HUDEP-2 (cell line): ENCODE measurements around the gene SOWAHB.
"Not testable (repeated sequence)": the region's sequence is repeated elsewhere in the genome, so short reads cannot be mapped to it uniquely, and the experiment has no call there.

Experiments used
- DNase-seq, 76 experiments: peaks; one replicate each; lab custom pipeline; 2025; ENCODE audit not compliant: unreplicated experiment in 76 of 76; lab: John Stamatoyannopoulos, UW

Gene SOWAHB

DNA sequence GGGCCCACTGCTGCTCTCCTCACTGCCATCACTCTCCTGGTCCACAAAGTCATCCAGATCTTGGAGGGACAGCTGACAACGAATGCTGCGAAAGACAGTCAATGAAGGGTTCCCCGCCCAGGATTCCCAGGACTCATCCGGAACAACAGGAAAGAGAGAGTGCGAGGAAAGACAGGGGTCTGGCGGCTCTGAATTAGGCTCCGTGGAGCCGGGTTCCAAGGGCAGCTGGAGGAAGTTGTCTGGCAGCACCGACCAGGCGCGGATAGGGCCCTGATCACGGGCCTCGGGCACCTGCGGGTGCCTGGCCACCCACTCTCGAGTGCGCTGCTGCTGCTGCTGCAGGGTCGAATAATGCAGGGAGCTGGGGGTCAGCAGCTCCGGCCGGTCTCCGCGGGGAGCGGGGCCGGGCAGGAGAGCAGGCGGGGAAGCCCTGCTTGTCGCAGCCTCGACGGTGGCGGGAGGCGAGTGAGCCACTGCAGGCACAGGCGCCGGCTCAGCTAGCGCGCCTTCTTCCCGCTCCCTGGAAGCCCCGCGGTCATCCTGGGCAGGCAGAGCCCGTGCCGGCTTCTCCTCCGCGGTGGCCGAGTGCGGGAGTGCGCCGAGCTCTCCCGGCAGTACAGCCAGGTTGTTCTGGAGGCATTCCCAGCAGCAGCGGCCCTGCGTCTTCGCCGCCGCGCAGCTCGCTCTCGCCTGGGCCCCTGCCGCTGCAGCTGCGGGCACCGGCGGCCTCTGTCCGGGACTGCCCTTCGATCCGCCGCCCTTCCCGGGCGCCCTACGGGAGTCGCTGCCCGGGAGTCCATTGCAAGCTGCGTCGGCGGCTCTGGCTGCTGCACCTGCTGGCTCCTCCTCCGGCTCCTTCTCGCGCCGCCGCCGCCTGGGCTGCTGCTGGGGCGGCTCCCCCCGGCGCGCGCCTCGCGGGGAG is 1.1 kb downstream of the SOWAHB start:
- DNase-seq, result no peak

DNA sequence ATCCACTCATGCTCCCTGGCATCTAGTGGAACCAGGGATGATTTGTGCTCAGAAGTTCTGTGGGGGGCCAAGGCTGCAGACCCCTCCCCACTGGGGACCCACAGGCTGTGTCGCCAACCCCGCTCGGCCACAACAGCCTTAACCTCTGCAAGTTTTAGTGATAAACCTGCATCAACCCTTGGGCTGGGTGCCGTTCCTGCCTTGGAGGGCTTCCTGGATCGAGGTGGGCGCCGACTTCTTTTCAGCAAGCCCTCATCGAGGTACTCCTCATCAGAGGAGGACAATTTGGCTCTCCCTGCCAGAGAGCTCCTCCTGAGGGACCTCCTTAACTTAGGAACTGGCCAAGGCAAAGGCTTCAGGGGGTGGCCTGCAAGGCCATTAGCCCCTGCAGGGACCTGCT is 1.9 kb downstream of the SOWAHB start:
- no peak for DNase-seq

DNA sequence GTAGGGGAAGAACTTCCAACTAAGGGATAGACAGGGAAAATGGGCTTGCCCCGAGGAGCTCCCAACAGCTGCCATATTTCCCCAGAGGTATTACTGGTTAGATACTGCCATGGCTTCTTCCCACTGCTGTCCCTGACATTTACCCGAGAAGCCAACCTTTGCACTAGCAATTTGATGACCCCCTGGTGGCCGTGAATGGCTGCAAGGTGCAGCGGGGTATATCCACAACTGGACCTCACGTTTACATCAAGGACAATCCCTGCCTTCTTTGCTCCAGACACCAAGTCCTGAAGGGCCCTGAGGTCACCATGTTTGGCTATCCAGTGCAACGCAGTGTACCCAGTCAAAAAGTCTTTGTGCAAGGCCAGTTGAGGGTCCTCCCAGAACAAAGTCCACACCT is 2.3 kb downstream of the SOWAHB start:
- DNase-seq, result no peak

DNA sequence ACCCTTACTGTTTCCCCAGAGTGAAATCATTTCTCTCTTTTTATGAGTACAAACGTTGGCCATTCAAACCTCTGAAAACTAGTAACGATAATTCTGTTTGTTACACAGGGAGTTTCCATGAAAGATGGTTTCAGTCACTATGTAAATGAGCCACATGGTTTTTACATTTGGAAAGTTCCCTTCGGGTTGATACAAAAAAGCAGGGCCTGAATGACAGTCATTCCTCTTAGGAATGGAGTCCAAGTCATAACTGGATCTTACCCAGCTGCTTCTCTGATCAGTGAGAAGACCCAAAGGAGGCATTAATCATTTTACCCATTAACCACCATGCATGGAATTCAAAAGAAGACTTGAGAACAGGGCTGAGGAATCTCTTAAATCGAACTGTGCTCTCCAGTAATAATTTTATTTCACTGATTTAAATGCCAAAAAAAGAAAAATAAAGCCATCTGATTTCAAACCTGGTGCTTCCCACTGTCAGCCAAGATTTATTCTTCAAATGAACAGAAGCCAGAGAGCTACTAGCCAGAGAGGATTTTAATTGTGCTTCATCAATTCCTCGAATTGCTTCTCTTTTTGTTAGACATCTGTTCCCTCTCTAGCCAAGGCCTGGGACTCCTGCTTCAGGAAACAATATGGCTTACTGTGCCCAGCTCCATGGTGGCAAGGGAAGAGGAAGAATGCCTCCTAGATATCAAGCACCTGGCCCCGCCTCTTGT is 3.2 kb downstream of the SOWAHB start:
- no peak for DNase-seq

DNA sequence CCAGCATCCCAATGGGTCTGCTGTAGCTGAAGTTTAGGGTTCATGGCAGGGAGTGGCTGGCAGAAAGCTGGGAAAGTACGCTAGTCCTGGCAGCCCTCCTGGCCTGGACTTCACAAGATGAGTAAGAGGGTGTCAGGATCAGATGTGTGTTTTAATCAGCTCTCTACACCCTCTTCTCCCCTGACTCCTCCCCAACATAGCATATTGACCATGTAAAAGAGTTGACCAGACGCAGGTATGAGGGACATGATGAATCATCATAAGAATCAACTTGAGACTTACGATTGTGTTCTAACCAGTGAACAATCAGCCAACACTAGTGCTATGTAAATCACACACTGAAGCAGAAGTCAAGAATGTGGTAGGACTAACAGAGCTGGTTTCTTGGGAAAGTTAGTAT is 5.3 kb downstream of the SOWAHB start:
- no peak for DNase-seq

DNA sequence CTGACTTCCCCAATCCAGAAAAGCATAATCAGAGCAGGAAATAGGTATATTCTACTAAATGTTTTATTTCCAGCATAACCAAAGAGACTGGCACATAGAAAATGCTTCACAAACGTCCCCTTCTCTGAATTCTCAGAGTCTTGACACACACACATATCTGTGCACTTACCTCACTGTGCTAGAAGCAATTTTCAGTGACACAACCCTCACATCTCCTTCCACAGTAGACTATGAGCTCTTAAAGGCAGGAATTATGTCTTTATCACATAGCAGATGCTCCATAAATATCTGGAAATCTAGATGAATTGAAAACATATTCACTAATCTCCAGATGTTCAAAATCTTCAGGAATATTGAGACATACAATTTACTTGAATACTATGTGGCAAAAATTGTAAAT is 5.9 kb downstream of the SOWAHB start:
- DNase-seq, result no peak

DNA sequence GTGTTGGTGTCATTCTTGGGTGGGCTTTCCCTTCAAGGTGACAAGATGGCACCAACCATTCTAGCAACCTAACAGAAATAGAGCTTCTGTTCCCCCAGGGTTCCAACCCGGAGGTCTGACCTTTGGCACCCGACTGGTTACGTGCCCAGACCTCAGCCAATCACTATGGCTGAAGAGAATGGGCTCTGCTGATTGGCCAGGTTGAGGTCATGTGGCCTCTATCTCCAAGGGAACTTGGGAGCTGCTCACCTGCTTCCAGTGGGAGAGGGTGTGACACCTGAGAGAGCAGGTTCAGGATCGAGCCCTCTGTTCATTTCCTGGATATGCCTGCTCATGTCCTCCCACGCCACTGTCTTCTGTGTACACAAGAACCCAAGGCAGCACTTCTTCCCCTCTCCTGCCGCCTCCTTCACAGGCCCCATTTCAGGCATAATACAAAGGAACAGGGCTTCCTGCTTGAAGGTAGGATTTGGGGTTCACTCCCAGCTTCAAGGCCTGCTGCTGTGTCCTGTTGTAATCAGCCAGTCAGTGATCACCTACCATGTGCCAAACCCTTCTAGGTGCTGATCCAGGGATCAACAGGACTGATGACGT is 11.0 kb downstream of the SOWAHB start:
- no peak for DNase-seq

DNA sequence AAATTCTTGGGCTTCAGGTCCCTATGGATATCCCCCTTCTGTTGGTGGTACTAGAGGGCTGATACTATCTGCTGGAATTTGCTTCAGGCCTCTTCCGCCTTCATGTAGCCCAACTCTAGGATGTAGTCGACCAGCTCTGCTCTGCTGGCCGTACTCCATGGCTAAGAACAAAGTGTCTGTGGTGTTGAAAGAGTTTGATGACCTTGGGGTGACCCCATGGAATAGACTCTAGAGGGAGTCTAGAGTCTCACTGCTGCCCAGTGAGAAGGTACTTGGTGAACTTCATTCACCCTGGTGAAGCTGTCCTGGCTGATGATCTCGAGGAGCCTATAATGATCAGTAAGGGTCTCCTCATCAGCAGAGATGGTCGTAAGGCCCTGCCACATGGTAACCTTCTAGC is 11.7 kb downstream of the SOWAHB start:
- DNase-seq, result no peak

DNA sequence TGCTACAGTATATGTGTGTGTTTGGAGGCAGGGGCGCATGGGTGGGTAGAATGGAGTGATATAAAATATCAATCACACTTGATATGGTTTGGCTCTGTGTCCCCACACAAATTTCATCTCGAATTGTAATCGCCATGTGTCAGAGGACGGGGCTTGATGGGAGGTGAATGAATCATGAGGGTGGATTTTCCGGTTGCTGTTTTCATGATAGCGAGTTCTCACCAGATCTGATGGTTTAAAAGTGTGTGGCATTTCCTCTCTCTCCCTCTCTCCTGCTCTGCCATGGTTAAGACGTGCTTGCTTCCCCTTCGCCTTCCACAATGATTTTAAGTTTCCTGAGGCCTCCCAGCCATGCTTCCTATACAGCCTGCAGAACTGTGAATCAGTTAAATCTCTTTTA is 14.8 kb downstream of the SOWAHB start:
- no peak for DNase-seq

DNA sequence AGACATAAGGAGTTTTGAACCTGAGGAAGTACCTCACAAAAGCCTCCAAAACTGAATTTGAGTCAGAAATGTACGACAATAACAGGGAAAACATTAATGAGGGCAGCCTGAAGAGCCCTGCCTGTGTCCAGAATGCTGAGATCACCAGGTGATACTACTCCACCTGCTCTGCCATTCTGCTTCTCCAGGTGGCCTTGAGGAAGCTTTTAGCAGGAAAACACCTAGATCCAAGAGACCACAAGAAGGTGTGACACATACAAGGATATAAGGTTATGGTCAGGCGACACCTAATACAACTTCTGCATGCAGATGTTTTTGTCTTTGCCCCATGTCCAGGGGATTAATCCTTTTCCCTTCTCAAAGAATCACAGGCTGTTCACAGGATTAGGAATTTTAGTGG is 15.3 kb downstream of the SOWAHB start:
- no peak for DNase-seq

DNA sequence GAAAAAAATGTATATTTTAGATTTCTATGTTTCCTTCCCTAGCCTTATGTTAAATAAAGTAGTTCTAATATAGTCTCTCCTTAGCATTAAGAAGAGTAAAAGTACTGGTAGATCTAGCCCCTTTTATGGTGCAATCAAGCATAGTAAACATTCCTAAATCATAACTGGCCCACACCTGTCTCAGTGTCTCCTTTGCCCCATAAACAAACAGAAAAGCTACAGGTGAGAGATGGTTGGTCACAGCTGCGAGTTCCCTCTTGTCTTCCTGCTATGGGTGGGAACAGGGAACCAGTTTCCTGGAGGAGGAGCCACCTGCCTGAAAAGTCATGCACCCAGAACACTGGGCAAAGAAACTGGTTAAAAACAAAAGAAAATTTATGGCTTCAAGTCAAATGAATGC is 16.6 kb downstream of the SOWAHB start:
- DNase-seq, result no peak

DNA sequence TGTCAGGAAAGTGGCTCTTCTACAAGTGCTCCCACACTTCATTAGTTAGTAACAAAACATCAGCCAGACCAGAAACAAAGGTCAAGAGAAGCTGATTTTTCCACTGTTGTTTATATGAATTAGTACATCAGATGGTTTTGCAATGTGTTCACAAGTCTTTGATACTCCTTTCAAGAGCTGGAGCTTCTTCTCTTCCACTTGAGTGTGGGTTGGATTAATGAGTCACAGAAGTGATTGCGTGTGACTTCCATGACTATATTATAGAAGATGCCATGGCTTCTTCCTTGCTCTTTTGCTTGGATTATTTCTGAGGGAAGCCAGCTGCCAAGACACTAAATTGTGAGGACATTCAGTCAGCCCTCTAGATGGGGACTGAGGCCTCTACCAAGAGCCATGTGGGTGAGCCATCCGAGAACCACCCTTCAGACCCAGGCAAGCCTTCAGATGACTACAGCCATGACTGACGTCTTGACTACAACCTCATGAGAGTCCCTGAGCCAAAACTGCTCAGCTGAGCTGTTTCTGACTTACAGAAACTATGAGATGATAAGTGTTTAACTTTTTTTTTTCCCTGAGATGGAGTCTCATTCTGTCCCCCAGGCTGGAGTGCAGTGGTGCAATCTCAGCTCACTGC is 18.1 kb downstream of the SOWAHB start:
- no peak for DNase-seq

DNA sequence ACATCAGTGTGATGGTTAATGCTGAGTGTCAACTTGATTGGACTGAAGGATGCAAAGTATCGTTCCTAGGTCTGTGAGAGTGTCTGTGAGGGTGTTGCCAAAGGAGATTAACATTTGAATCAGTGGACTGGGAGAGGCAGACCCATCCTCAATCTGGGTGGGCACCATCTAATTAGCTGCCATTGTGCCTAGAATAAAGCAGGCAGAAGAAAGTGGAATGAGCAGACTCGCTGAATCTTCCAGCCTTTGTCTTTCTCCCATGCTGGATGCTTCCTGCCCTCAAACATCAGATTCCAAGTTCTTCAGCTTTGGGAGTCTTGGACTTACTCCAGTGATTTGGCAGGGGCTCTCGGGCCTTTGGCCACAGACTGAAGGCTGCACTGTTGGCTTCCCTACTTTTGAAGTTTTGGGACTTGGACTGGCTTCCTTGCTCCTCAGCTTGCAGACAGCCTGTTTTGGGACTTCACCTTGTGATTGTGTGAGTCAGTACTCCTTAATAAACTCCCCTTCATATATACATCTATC is 19.2 kb downstream of the SOWAHB start:
- not testable (repeated sequence) for DNase-seq

DNA sequence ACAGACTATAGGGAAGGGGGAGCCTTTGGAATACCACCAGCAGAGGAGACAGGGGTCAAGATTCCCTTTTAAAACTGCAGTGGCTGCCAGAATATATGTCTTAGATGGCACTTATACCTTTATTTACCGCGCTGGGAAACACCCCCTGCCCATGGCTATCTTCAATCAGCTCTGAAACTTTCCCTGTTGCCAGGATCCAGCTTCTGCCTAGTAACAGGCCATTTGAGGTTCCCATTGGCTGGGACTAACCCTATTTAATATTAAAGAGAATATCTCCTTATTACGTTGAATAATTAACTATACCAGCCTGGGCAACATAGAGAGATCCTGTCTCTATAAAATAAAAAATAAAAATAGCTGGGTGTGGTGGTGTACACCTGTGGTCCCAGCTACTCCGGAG is 23.8 kb downstream of the SOWAHB start:
- no peak for DNase-seq

DNA sequence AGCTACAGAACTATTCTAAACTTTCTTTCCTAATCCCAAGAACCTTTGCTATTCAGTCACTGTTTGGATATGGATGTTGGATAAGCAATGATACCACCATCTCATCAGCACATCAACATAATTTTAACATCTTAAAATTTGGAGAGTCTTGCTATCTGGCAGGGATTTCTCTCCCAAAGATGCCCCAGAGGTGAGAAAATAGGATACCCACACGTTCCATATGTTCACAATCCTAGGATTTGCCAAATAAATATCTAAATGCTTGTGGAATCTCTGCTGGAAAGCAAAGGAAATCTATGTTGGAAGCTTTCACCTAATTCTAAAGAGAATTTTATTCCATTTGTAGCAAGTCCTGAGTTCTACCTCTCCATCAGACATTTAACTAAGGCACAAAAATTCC is 24.4 kb downstream of the SOWAHB start:
- DNase-seq, result no peak

DNA sequence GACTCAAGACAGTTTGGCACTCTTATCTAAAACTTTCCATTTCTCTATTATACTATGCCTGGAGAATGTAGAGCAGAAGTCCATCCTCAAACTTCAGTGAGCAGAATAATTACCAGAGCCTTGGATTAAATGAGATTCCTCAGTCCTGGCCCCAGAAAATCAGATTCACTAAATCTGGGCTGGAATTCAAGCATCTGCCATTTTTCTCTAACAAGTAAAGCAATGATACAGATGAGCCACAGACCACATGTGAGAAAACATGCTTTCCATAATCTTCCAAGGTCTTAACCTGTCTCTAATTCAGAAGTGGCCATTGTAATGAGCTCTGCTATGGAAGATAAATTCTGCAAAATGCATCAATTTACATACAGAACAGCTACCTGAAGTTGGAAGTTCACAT is 25.4 kb downstream of the SOWAHB start:
- no peak for DNase-seq

DNA sequence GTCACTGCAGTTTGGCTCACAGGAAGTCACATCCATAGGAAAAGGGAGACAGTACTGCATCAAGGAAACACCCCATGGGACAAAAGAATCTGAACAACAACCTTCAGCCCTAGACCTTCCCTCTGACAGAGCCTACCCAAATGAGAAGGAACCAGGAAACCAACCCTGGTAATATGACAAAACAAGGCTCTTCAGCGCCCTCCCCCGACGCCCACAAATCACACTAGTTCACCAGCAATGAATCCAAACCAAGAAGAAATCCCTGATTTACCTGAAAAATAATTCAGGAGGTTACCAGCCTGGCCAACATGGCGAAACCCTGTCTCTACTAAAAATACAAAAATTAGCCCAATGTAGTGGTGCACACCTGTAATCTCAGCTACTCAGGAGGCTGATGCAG is 29.2 kb downstream of the SOWAHB start:
- DNase-seq, result not testable (repeated sequence)

DNA sequence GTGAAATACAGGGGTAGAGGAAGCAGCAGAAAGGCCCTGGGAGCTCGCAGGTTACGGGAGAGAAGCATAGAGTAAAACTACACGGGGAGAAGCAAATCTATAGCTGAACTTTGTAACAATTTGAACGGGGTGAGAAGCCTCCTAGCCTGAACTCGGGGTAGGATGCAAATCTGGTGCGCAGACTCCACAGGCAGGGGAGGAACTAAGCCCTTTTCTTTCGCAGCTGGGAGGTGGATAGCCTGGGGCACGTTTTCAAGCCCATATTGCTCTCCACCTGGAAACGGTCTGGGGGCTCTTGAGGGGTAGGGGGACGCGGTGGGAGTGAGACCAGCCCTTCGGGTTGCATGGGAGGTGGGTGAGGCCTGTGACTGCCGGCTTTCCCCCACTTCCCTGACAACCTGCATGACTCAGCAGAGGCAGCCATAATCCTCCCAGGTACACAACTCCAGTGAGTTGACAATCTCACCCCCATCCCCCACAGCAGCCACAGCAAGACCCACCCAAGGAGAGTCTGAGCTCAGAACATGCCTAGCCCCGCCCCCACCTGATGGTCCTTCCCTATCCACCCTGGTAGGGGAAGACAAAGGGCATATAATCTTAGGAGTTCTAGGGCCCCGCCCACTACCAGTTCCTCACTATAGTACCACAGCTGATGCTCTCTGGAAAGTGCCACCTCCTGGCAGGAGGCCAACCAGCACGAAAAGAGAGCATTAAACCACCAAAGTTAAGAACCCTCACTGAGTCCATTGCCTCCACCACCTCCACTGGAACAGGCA is 29.9 kb downstream of the SOWAHB start:
- DNase-seq, result no peak

DNA sequence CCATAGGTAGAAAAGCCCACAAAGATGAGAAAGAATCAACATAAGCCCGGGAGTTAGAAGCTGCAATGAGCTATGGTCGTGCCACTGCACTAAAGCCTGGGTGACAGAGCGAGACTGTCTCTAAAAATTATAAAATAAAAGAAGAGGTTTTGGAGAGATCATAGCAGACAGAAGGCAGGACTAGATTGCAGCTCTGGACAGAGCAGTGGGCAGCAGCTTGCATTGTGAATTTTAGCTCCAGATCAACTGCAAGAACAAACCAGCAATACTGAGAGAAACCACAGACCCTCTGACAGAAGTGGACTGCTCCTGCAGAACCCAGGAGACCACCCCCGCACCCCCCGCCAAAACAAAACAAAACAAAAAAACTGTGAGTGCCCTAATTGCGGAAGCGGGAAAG is 30.6 kb downstream of the SOWAHB start:
- DNase-seq, result no peak

DNA sequence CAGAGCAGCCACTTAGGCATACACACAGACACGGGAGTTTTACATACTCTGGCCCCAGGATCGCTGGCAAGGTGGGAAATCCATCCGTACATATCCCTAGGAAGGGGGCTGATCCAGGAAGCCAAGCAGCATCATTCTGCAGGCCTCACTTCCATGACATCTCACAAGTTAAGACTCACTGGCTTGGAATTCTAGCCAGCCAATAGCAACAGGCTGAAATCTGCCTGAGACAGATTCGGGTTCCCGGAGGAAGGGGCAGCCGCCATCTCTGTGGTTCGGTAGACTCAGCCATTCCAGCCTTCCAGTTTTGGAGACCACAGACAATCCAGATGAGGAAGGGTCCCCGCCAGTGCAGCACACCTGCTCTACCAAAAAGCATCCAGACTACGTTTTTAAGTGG is 31.3 kb downstream of the SOWAHB start:
- DNase-seq, result no peak
